Tibial nerve (tissue), 3 donors: ENCODE data around the gene CYP2A13.

Experiments used
- POLR2A ChIP-seq, 2 donors: fragments of 450-650 bp; IDR thresholded peaks; one replicate each; pipeline ENCODE4 v1.6.1; 2017; ENCODE audit warnings: antibody characterized with exemption in 2 of 2, mild to moderate bottlenecking in 2 of 2, moderate library complexity in 2 of 2
- TF ChIP-seq, protein P1 (sequence below), 5 experiments: fragments of 200-600 bp in 3 of 5; fragments of 450-650 bp in 2 of 5; sonication (generic) in 3 of 5; IDR thresholded peaks; one replicate each; pipeline ENCODE4 v1.5.1; 2016 to 2019; ENCODE audit warnings: antibody characterized with exemption in 5 of 5, mild to moderate bottlenecking in 3 of 5, moderate library complexity in 2 of 5

DNA sequence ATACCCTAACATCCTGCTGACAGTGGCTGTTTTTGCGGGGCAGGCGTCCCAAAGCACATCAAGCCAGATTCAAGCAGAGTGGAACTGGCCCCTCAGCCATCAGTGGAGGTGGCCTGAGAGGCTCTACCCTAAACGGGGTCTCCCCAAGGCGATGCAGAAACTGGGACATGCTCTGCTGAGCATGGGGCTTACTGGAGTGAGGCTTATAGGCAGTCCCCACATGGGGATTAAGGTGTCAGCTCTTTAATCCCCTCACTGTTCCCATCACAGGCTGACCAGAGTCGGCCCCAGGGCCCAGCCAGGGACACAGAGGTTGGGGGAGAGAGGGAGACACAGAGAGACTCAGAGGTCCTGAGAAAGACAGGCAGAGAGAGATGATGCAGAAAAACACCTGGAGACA is 42.9 kb downstream of the CYP2A13 start:
- TF ChIP-seq, protein P1, sequence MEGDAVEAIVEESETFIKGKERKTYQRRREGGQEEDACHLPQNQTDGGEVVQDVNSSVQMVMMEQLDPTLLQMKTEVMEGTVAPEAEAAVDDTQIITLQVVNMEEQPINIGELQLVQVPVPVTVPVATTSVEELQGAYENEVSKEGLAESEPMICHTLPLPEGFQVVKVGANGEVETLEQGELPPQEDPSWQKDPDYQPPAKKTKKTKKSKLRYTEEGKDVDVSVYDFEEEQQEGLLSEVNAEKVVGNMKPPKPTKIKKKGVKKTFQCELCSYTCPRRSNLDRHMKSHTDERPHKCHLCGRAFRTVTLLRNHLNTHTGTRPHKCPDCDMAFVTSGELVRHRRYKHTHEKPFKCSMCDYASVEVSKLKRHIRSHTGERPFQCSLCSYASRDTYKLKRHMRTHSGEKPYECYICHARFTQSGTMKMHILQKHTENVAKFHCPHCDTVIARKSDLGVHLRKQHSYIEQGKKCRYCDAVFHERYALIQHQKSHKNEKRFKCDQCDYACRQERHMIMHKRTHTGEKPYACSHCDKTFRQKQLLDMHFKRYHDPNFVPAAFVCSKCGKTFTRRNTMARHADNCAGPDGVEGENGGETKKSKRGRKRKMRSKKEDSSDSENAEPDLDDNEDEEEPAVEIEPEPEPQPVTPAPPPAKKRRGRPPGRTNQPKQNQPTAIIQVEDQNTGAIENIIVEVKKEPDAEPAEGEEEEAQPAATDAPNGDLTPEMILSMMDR (IDR thresholded peaks at IDR 0.05) = no peak
- no peak for TF ChIP-seq POLR2A (IDR thresholded peaks at IDR 0.05)
